Suppressor macrophage treated with lipopolysaccharide for 1 hour (primary cell): ENCODE results near the gene EBP.
"Not testable (repeated sequence)": the region's sequence is repeated elsewhere in the genome, so short reads cannot be mapped to it uniquely, and the experiment has no call there.

Experiments
- DNase-seq, 3 donors: peaks; one replicate each; pipeline ENCODE4 v3.0.0-alpha.2; 2020 to 2022

Gene EBP

DNA sequence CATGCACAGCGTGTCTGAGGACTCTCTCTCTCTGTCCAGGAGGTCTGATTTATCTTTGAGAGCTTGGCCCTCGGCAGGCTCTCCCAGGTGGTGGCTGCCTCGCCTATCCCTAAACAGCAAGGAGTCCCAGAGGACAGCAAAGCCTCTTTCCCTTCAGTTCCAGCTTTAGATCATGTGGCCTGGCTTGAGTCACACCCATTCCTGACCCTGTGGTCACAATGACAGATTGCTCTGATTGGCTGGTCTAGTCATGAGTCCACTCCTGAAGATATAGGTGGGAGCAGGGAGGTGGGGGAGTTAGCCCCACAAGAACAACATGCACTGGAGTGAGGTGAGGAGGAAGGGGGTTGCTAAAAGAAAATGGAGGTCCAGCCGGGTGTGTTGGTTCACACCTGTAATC is 24.9 kb upstream of the EBP start:
- no peak for DNase-seq

DNA sequence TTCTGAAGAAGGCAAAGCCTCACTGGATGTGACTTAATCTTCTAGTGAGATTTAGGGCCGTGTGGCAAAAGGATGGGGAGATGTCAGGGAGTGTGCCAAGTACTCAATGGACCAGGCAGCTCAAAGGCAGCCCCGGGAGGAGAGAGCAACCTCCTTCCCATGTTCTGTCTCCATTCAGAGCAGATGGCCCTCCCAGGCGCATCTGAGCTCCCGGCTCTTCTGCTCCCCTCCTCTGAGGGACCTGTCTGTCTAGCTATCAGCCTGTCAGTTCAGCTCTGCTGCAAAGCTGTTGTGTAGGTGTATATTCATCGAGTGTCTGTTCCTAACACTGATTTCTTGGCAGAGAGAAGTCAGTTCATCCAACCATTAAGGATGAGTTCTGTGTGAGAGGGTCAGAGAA is 23.7 kb upstream of the EBP start:
- no peak for DNase-seq

DNA sequence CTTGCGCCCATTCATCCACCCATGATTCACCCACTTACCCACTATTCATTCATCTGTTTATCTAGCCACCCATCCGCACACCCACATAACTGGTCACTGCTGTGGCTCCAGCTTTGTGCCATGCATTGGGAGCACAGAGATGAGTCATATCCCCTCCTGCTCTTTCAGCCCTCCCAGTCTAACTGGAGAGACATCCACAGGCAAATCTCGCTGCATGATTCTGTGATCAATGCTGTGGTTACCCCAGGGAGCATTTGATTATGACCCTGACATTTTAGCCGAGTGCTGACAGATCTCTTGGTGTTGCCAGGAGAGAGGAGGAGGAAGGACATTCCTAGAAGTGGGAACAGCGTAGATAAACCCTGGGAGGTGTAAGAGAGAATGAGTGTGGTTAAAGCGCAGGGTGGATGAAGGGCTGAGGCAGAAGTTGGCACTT is 23.2 kb upstream of the EBP start:
- peak; percentile 64 to 71 (median 66) for DNase-seq

DNA sequence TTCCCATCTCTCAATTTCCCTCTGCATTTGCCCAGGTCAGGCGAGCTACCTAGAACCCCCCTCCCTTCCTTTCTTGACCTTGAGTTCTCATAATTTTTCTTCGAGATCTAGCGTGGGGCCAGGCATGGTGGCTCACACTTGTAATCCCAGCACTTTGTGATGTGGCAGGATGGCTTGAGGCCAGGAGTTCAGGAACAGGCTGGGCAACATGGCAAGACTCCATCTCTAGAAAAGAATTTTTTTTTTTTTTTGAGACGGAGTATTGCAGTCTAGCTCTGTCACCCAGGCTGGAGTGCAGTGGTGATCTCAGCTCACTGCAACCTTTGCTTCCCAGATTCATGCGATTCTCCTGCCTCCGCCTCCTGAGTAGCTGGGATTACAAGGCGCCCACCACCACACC is 17.3 kb upstream of the EBP start:
- DNase-seq: no peak

DNA sequence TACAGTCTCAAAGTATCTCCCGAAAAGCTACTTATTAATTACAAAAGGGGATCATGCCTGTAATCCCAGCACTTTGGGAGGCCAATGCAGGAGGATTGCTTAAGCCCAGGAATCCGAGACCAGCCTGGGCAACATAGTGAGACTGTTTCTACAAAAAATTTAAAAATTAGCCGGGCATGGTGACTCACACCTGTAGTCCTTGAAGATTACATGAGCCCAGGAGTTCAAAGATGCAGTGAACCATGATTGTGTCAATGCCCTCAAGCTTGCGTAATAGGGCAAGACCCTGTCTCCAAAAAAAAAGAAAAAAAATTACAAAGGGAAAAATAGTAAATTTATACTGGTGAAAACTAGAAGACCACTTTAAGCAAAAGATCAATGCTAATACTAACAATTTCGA is 16.1 kb upstream of the EBP start:
- DNase-seq: no peak

DNA sequence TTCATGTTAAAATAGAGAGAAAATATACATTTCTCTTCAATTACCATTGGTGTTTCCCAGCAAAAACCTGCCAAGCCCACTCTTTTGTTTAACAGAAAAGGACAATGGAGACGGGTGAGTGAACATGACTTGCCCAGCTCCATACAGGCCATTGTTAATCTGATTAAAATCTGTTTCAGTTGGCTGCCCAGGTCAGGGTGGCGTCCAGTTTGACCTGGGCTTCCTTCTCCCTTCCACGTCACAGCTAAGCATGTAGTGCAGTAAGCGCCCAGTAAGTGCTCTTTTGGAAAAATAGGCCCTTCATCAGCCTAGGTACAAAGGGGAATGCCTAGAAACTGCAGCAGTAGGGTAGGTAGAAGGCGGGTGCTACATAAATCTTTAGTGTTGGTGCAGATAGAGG is 14.4 kb upstream of the EBP start:
- DNase-seq: no peak

DNA sequence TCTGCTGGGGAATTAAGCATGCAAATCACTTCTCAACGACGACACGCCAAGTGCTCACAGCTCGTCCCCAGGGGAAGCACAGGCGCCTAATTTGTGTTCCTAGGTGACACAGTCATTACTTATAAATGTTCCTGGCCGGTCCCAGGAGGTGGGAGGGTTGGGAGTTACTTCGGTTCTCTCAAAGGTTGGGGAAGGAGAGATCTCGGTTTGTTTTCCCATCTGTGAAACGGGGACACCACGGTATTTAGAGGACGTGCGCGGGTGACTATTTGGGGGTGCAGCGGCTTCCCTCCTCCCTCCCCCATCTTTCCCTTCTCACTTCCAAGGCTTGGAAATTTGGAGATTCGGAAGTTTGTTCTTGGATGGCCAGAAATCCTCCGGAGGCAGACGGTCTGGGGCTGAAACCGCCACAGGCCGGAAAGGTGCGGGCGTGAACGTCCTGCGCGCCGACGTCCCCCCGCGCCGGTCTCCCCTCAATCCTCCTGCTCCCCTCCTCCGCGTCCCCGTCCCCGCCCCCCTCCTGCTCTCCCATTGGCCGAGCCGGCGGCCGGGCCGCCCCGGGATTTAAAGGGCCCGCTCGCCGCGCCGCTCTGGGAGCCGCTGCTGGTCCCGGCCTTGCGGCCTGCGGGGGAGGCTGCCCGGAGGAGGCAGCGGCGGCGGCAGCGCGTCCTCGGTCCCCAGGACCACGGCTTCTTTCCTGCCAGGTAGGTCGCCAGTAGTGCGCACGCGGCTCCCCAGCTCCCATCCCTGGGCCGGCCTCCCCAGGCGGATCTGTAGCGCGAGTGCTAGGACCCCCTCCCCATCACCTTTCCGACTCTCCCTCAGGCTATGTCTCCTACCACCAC is 13.0 kb upstream of the EBP start, which contains the start of gene PORCN:
Gene PORCN (plus strand): TSS at position 593 of the 845 bp plus-strand sequence. CDS start 829 bp downstream, outside the sequence.
- peak; percentile 60 to 89 (median 74) for DNase-seq

DNA sequence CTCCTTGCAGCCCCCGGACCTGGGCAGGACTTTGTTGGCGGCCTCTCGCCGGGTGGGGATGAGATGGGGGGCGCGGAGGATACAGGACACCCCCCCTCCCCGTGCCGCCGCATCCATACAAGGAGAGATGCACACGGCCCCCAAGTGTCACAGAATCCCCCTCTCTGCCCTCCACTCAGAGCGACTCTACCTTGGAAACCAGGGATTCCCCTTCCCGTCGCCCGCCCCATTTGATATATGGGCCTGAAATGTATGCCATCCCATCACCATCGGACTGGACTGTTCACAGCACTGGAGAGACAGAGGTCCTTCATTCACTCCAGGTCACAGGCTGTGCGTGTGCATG is 12.4 kb upstream of the EBP start:
- DNase-seq: no peak

DNA sequence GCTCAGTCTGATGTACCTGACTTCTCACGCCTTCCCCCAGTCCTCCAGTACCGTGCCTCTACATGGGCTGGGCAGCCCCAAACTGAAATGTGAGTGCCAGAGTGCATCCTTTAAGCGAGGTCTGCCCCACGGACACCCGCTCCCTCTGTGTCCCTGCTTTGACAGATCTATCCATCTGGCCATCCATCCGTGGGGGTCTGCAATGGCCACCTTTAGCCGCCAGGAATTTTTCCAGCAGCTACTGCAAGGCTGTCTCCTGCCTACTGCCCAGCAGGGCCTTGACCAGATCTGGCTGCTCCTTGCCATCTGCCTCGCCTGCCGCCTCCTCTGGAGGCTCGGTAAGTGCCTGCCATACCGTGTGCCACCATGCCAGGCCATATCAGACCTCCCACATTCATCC is 12.0 kb upstream of the EBP start:
- no peak for DNase-seq

DNA sequence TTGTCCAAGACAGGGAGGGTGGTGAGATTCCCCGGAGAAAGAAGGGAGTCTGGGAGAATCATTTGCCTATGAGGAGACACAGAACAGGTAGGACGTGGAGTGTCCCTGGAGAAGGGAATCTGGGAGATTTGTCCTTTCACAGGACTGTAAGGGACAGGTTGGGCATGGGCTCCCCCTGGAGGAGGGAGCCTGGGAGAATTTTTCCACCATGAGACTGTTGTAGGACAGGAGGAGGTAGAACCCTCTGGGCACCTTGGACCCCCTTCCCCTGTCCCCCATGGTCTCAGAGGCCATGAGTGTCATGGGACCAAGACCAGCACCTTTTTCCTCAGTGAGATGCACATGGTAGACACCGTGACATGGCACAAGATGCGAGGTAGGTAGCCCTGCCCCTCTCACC is 10.0 kb upstream of the EBP start:
- peak in 2 of 3 donors; percentile 17 to 35 for DNase-seq

DNA sequence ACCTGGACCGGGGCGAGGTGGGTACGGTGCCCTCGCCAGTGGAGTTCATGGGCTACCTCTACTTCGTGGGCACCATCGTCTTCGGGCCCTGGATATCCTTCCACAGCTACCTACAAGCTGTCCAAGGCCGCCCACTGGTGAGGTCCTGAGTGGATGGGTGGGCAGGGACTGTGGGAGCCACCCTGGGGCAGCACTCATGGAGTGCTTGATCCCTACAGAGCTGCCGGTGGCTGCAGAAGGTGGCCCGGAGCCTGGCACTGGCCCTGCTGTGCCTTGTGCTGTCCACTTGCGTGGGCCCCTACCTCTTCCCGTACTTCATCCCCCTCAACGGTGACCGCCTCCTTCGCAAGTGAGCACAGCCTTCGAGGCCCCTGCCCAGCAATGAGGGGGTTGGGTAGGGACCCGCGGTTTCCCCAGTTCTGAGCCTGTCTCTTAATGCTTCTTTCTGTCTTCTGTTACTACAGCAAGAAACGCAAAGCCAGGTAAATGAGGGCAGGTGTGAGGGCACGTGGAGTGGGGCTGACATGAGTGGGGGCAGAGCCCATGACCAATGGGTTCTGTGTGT is 9.2 kb upstream of the EBP start:
- no peak for DNase-seq

DNA sequence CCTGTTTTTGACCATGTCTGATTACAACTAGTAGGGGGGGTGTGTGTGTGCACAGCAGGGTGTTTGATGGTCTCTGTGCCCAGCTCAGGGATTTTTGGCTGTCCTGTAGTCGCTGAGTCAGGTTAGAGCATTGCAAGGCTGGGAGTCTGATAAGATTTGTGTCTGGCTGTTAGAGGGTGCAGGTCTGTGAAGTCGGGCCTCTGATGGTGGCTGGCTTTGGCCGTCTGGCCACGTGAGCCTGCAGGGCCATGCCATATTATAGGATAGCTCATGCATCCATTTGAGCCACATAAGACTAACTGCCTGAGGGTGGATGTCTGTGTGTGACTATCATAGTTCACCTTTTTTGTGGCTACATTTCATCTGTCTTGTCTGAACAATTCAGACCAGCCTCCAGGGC is 7.9 kb upstream of the EBP start:
- no peak for DNase-seq

DNA sequence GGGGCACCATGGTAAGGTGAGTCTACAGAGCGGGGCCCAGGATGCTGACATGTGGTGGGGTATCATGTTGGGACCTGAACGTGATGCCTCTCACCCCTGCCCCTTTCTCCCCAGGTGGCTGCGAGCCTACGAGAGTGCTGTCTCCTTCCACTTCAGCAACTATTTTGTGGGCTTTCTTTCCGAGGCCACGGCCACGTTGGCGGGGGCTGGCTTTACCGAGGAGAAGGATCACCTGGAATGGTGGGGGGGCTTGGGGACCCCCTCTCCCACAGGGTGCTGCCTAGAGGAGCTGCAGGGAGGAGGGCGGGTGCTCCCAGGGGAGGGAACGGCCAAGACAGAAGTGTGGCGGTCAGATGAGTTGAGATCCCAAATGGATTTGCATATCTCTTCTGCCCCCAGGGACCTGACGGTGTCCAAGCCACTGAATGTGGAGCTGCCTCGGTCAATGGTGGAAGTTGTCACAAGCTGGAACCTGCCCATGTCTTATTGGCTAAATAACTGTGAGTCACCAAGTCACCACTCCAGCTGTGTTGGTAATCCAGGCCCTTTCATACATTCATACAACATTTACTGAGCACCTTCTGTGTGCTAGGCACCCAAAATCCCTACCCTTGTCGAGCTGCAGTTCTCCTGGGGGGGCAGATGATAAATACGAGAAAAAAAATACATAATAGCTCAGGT is 7.3 kb upstream of the EBP start:
- DNase-seq: no peak

DNA sequence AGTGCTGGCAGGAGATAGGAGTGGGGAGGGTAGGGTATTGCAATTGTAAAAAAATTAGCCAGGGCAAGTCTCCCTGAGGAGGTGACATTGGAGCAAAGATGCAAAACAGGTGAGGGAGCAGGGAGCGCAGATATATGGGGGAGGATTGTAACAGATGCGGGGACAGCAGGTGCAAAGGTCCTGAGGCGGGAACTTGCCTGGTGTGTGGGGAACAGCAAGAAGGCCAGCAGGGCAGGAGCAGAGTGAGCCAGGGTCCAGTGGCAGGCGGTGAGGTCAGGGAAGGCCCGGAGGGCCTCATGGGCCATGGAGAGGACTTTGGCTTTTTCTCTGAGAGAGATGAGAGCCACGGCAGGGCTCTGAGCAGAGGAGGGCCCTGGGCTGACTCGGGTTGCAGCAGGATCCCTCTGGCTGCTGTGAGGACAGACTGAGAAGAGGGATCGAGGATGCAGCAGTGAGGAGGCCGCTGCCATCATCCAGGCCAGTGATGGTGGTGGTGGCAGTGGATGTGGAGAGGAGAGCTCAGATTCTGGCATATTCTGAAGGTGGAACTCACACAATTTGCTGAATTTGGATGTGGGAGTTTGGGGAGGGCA is 6.6 kb upstream of the EBP start:
- no peak for DNase-seq

DNA sequence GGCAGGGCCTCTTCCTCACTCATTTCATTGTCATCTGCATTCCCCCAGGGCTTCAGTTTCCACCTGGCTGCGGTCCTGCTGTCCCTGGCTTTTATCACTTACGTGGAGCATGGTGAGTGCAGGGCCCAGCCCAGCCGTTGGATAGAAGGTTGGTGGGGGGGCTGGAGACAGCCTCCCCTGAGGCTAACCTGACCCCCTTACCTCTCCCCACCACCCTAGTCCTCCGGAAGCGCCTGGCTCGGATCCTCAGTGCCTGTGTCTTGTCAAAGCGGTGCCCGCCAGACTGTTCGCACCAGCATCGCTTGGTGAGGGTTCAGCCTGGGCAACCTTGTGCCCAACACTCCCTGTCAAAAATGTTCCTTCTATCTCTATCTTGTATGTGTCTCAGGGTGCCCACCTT is 5.8 kb upstream of the EBP start:
- DNase-seq: no peak

DNA sequence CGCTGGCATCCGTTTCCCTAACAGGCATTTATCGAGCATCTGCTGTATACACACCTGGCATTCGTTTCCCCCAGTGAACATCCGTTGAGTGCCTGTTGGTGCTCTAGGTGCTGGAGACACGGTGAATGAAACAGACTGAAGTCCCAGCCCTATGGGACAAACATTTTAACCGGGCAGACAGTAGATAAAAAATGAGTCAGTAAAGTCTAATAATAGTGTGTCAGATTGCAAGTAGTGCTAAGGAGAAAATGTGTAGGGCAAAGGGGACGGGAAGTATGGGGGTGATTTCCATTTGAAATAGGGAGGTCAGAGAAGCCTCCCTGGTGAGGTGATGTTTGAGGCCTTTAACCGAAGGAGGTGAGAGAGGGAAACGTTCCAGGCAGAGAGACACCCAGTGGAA is 5.3 kb upstream of the EBP start:
- DNase-seq: no peak

DNA sequence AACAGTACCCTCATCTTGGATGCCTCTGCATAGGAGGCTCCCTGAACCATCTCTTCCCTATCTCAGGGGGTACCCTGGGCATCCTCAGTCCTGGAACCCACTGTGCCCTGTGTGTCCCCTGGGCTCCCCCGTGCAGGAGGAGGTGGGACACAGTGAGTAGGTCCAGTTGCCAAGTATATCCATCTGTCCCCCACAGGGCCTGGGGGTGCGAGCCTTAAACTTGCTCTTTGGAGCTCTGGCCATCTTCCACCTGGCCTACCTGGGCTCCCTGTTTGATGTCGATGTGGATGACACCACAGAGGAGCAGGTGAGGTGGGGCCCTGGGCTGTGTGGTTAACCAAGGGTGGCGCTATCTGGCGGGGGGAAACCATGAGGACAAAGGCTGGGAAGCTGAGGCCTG is 4.6 kb upstream of the EBP start:
- no peak for DNase-seq

DNA sequence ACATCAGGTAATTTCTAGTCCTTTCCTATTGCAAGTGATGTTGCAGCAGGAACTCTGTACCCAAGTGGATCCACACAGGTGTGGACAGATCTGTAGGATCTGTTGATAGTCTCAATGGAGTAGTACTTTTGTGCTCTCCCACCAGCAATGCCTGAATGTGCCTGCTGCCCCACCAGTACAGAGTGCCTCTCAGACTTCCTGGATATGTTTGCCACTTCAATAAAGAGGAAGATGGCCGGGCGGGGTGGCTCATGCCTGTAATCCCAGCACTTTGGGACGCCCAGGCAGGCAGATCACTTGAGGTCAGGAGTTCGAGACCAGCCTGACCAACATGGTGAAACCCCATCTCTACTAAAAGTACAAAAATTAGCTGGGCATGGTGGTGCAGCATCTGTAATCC is 2.1 kb upstream of the EBP start:
- not testable (repeated sequence) for DNase-seq

DNA sequence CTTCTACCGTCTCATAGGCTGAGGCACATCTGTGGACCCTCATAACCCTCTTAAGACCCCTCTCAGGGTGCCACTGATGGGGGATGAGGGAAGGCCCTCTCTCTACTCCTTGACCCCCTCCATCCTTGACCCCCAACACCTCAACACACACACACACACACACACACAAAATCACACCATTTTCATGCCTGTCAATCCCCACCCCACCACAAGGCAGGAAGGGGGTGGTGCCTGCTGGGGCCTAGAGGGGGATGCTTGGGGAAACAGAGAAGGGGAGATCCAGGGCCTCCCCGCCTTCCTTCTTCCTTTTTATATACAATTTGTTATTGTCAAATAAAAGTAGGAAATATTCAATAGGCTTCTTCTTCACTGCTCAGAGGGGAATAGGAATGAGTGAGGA is 1.2 kb upstream of the EBP start:
- DNase-seq: no peak

DNA sequence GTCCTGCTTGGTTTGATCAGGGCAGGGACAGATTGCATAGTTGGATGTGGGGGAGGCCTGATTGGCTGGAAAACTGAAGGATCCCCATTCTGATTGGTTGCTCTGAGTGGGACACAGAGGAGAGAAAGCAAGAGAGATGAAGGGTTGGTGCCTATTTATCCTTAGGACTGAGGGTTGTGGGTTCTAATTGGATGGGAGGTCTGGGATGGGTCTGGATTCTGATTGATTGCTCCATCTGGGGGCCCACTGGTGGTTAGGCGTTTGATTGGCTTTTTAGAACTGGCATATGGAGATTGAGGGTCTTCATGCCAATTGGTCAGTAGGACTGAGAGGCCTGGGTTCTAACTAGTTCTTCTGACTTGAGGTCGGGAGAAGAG is 644 bp upstream of the EBP start:
- no peak for DNase-seq

DNA sequence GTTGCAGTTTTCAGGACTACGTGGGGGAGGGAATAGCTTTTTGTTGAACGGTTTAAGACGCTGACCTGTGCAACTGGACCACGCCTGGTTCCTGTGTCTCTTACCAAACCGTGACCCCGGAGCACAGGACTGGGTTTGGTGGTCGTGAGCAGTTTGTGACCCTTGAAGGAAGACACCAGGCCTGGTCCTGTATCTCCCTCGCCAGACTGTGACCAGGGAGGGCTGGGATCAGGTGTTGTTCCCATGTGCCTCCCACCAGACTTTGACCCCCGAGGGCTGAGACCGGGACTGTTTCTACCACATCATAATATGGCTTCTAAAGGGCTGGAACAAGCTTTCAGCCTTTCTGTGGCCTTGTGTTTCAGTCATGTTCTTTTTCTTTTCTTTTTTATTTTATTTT is 683 bp downstream of the EBP start:
- no peak for DNase-seq

DNA sequence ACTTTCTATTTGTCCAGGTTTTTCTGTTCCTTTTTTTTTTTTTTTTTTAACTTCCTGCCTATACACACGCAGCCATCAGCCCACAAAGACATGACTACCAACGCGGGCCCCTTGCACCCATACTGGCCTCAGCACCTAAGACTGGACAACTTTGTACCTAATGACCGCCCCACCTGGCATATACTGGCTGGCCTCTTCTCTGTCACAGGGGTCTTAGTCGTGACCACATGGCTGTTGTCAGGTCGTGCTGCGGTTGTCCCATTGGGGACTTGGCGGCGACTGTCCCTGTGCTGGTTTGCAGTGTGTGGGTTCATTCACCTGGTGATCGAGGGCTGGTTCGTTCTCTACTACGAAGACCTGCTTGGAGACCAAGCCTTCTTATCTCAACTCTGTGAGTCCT is 2.1 kb downstream of the EBP start:
- no peak for DNase-seq

DNA sequence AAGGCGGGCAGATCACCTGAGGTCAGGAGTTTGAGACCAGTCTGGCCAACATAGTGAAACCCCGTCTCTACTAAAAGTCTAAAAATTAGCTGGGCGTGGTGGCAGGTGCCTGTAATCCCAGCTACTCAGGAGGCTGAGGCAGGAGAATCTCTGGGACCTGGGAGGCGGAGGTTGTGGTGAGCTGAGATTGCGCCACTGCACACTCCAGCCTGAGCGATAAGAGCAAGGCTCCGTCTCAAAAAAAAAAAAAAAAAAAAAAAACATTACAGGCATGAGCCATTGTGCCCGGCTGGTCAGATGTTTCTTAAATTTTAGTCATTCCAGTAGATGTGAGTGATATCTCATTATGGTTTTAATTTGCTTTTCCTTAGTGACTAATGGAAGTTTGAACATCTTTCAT is 4.2 kb downstream of the EBP start:
- DNase-seq: not testable (repeated sequence)

DNA sequence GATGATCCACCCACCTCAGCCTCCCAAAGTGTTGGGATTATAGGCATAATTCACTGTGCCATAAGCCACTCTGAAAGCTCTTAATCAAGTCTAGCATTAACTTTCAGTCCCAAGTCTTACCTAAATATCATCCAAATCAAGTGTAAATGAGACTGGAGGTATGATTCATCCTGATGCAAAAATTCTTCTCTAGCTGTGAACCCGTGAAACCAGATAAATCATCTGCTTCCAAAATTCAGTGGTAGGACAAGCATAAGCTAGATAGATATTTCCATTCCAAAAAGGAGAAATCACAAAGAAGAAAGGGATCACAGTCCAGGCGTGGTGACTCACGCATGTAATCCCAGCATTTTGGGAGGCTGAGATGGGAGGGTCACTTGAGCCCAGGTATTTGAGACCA is 9.1 kb downstream of the EBP start:
- DNase-seq: no peak
